ENCODE data around the gene PTPRK. TPM values are rescaled to one million over a fixed set of nuclear protein-coding genes. Genes with fewer than 3 reads are reported as not detected.

PTPRK gene
- total RNA-seq, 1 experiment from 2014 or later, result 34.2 TPM

GRCh38 chr6:128558924-128559323 is 38.5 kb upstream of the PTPRK start:
- Histone ChIP-seq H3K4me2 (ENCODE audit: low read length) (no peak overlapping the region), H4K20me1 (ENCODE audit: insufficient read depth) (no peaks in the 10 kb centered on the region), H2AFZ (ENCODE audit: low read depth, low read length, poor library complexity, severe bottlenecking) (peak overlapping the region; percentile 8), H3K36me3 (ENCODE audit: control insufficient read depth in 1 of 2, insufficient read depth in 2 of 2, low read length in 2 of 2) (no peaks in the 10 kb centered on the region), H3K79me2 (ENCODE audit: insufficient read depth, low read length) (no peaks in the 10 kb centered on the region), H3K9ac (ENCODE audit: low read length) (no peak overlapping the region), H3K27ac (ENCODE audit: low read depth, low read length) (no peak overlapping the region), H3K9me2 (ENCODE audit: insufficient read depth) (no peaks in the 10 kb centered on the region), H3K4me3 (replicated peaks in 1 of 2; ENCODE audit: low read depth in 1 of 2, low read length in 2 of 2) (no peak overlapping the region), H3K27me3 (ENCODE audit: insufficient read depth, low read length) (no peaks in the 10 kb centered on the region), H3K4me1 (ENCODE audit: control insufficient read depth in 1 of 2, insufficient read depth in 2 of 2, low read length in 2 of 2) (no peaks in the 10 kb centered on the region), H3K9me3 (ENCODE audit: control insufficient read depth in 1 of 2, insufficient read depth in 1 of 2, low read depth in 1 of 2, low read length in 2 of 2) (no peaks in the 10 kb centered on the region)
- ChIA-PET CTCF (no interaction called here), RAD21 (ENCODE audit: low non-redundant PET in 1 of 2, low total read pairs in 2 of 2, uncharacterized antibody in 2 of 2, unreplicated experiment in 2 of 2) (no interaction called here), POLR2A (no interaction called here)
- intact Hi-C loops (cut with micrococcal nuclease), result no loop called here
- BruUV-seq (replicated peaks), result no TSS peak
- no peak for ATAC-seq
- no peak for DNase-seq (ENCODE audit: low read depth, low spot score)
- TF ChIP-seq EZH2 (IDR thresholded peaks at IDR 0.05) (no peak), YY1 (IDR thresholded peaks at IDR 0.05; ENCODE audit: extremely low read depth, insufficient replicate concordance, low read depth, low read length) (no peak), CEBPB (IDR thresholded peaks at IDR 0.05; ENCODE audit: low read depth) (no peak), CTCF (IDR thresholded peaks at IDR 0.05 in 2 of 3, conservative IDR thresholded peaks at IDR 0.05 in 1 of 3; ENCODE audit: borderline replicate concordance in 1 of 3, insufficient read depth in 1 of 3, low read depth in 2 of 3, low read length in 2 of 3) (no peak)

GRCh38 chr6:128558021-128558420 is 37.6 kb upstream of the PTPRK start:
- Histone ChIP-seq H3K79me2 (ENCODE audit: insufficient read depth, low read length) (no peaks in the 10 kb centered on the region), H3K4me1 (ENCODE audit: control insufficient read depth in 1 of 2, insufficient read depth in 2 of 2, low read length in 2 of 2) (no peaks in the 10 kb centered on the region), H3K4me3 (replicated peaks in 1 of 2; ENCODE audit: low read depth in 1 of 2, low read length in 2 of 2) (no peak overlapping the region), H3K9me2 (ENCODE audit: insufficient read depth) (no peaks in the 10 kb centered on the region), H3K27me3 (ENCODE audit: insufficient read depth, low read length) (no peaks in the 10 kb centered on the region), H3K9ac (ENCODE audit: low read length) (no peak overlapping the region), H3K9me3 (ENCODE audit: control insufficient read depth in 1 of 2, insufficient read depth in 1 of 2, low read depth in 1 of 2, low read length in 2 of 2) (no peaks in the 10 kb centered on the region), H3K27ac (ENCODE audit: low read depth, low read length) (no peak overlapping the region), H4K20me1 (ENCODE audit: insufficient read depth) (no peaks in the 10 kb centered on the region), H2AFZ (ENCODE audit: low read depth, low read length, poor library complexity, severe bottlenecking) (no peak overlapping the region), H3K4me2 (ENCODE audit: low read length) (no peak overlapping the region), H3K36me3 (ENCODE audit: control insufficient read depth in 1 of 2, insufficient read depth in 2 of 2, low read length in 2 of 2) (no peaks in the 10 kb centered on the region)
- intact Hi-C loops (cut with micrococcal nuclease), result no loop called here
- ATAC-seq, result no peak
- ChIA-PET POLR2A (no interaction called here), RAD21 (ENCODE audit: low non-redundant PET in 1 of 2, low total read pairs in 2 of 2, uncharacterized antibody in 2 of 2, unreplicated experiment in 2 of 2) (no interaction called here), CTCF (no interaction called here)
- BruUV-seq (replicated peaks), result no TSS peak
- TF ChIP-seq MAX (IDR thresholded peaks at IDR 0.05) (no peak), ZNF274 (IDR thresholded peaks at IDR 0.05; ENCODE audit: low read depth, low read length) (no peak), SP1 (IDR thresholded peaks at IDR 0.05; ENCODE audit: low read depth) (no peak), YY1 (IDR thresholded peaks at IDR 0.05; ENCODE audit: extremely low read depth, insufficient replicate concordance, low read depth, low read length) (no peak), ZFX (IDR thresholded peaks at IDR 0.05) (no peak), TCF7L2 (IDR thresholded peaks at IDR 0.05; ENCODE audit: borderline replicate concordance, extremely low read depth, insufficient read depth, insufficient read length) (no peak)
- no peak for DNase-seq (ENCODE audit: low read depth, low spot score)
